Stimulated activated CD4-positive, alpha-beta T cell treated with anti-CD3 and anti-CD28 coated beads, Interleukin-2, amount 100 ng/mL, for 4 hours (primary cell): Measurements from ENCODE around the gene EPHA2.
"Not testable (repeated sequence)": the region's sequence is repeated elsewhere in the genome, so short reads cannot be mapped to it uniquely, and the experiment has no call there.

Experiments used
- DNase-seq: peaks from one replicate; pipeline ENCODE4 v3.0.0-alpha.2; 2020; ENCODE audit warnings: low read depth

The EPHA2 gene

GRCh38 chr1:16167331-16168143, 11.7 kb upstream of the EPHA2 start:
- peak; percentile 41 for DNase-seq

DNA sequence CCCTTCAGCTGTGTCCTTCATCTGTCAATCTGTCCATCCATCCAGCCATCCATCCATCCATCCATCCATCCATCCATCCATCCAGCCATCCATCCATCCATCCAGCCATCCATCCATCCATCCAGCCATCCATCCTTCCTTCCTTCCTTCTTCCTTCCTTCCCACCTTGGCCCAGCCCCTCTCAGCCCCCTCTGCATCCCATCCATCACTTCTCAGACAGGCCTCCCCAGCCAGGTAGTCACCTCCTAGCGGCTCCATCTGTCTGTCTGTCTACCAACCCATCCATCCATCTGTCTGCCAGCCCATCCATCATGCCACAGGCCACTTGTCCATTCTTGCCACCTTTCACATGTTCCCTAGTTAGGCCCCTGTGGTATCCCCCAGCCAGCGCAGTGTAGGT, 10.2 kb upstream of the EPHA2 start:
- DNase-seq, result no peak

GRCh38 chr1:16165548-16165947, 9.7 kb upstream of the EPHA2 start:
- DNase-seq, result no peak

- no peak for DNase-seq
These were observed 9.2 kb upstream of the EPHA2 start for GRCh38 chr1:16165073-16165364.

- DNase-seq, result no peak
These were observed 8.6 kb upstream of the EPHA2 start for GRCh38 chr1:16164213-16165072.

GRCh38 chr1:16163608-16164212, 7.8 kb upstream of the EPHA2 start:
- DNase-seq, result not testable (repeated sequence)

DNA sequence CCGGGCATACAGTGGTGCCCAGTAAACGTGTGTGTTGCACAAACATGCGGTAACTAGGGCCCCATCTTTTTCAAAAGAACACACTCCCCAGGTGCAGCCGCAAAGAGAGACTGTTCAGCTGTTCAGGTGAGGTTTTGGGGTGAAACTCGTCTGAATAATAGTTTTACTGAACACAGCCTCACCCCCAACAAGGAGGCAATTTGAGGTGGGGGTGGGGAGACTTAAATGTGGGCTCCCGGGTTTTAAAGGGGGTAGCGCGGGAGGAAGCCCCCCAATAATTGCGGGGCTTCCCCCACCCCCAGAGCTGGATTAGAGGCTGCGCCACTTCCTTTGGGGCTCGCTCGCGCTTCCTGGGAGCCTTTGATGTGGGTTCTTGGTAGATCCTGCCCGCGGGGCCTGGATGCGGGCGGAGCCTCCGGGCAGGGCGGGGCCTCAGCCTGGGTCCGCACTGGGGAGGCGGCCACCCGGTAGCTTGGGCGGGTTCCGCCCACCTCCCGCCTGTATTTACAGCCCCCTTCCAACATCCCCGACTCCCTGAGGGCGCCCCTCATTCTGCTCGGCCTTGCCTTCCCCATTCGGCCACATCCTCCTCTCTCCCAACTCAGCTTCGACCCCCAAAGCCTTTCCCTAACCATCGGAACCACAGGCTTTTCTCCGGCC, 6.4 kb upstream of the EPHA2 start:
- DNase-seq, result peak; percentile 36

GRCh38 chr1:16161717-16162116, 5.8 kb upstream of the EPHA2 start:
- no peak for DNase-seq

GRCh38 chr1:16158993-16159831, 3.3 kb upstream of the EPHA2 start:
- DNase-seq, result no peak

DNA sequence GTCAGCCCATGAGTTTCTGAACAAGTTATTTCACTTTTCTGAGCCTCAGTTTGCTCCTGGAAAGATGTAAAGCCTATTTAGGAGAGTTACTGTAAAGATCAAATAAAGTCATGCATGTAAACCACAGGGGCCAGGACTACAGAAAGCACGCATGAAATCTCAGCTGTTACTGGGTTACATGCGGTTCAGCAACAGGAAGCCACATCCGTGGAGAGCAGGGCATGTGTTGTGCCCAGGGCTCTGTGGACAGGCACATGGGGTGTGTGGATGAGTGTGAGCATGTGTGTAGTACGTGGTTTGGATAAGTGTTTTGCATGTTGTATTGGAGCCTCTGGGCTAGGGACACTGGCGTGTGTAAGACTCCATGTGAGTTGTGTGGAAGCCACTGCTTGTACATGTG, 2.2 kb upstream of the EPHA2 start:
- DNase-seq, result no peak

DNA sequence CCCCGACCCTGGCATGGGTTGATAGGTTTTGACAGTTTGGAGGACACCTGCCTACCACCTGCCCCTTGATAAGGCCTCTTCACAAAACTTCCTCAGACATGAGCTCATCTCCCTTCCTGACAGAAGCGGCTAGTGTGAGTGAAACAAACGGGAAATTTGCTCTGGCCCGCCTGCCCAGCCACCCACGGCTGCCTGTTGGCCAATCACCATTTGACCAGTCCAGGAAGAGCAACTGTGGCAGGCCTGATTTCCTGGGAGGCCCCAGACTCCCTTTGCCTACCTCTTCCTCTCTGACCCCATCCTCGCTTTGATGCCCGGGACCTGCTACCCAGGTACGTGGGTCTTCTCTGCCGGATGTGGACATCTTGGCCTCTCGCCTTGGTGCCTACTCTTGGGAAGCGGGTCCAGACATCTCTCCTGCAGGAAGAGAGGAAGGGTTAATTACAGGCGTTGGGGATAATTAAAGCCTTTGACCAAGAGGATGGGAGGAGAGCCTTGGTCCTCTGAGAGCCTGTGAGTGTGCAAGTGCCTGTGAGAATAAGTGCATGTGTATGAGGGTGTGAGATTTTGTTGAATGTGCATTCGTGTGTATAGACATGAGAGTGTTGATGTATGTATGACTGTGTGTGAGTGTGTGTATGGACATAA, 1.1 kb upstream of the EPHA2 start:
- DNase-seq, result no peak

- DNase-seq, result no peak
These were observed 1.7 kb downstream of the EPHA2 start for GRCh38 chr1:16153999-16154673.

- no peak for DNase-seq
These were observed 2.5 kb downstream of the EPHA2 start for GRCh38 chr1:16153096-16153998.

GRCh38 chr1:16152481-16153087, 3.3 kb downstream of the EPHA2 start:
- no peak for DNase-seq

DNA sequence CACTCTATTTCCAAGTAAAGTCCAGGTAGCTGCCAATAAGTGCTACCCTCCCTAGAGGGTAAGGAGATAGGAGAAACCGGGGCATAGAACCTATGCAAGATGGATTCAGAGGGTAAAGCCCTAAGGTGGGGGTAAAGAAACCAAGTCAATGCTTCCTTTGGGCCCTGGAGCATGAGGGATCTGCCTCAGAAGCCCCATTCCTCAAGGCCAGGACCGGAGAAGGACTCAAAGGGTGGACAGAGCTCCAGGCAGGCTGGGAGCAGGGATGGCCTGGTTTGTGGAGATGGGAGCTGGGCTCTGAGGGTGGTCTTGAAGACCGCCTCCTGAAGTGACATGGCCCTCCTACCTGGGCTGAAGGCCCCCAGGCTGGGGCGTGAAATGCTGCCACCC, 3.9 kb downstream of the EPHA2 start:
- DNase-seq, result no peak

- DNase-seq, result no peak
These were observed 4.5 kb downstream of the EPHA2 start for GRCh38 chr1:16151196-16151994.

- no peak for DNase-seq
These were observed 5.4 kb downstream of the EPHA2 start for GRCh38 chr1:16150508-16150907.
